KMS-11 (cell line): ENCODE data around the gene FANCL.
"Not testable (repeated sequence)": the region's sequence is repeated elsewhere in the genome, so short reads cannot be mapped to it uniquely, and the experiment has no call there.

ENCODE experiments used
- H2AFZ ChIP-seq: fragments of 200-600 bp; sonication (generic); 2 replicates; pipeline ENCODE4 v1.6.1; 2016; ENCODE audit warnings: antibody characterized with exemption, mixed run types, low read depth
- H3K27ac ChIP-seq: fragments of 200-600 bp; sonication (generic); 2 replicates; pipeline ENCODE4 v1.6.1; 2016; ENCODE audit warnings: mild to moderate bottlenecking, mixed run types
- H3K27me3 ChIP-seq: fragments of 200-600 bp; sonication (generic); 2 replicates; pipeline ENCODE4 v1.6.1; 2017; ENCODE audit warnings: mild to moderate bottlenecking, low read depth, mixed run types, moderate library complexity; ENCODE audit not compliant: insufficient read depth
- H3K36me3 ChIP-seq: fragments of 200-600 bp; sonication (generic); 2 replicates; pipeline ENCODE4 v1.6.1; 2017; ENCODE audit warnings: mild to moderate bottlenecking, mixed run types; ENCODE audit not compliant: insufficient read depth
- H3K4me1 ChIP-seq: fragments of 200-600 bp; sonication (generic); 2 replicates; pipeline ENCODE4 v1.6.1; 2016; ENCODE audit warnings: mild to moderate bottlenecking, low read depth, mixed run types; ENCODE audit not compliant: poor library complexity, severe bottlenecking
- H3K4me2 ChIP-seq: fragments of 200-600 bp; sonication (generic); 2 replicates; pipeline ENCODE4 v1.7.0; 2016; ENCODE audit warnings: mild to moderate bottlenecking, mixed run types
- H3K4me3 ChIP-seq: fragments of 200-600 bp; sonication (generic); IDR thresholded peaks from 2 replicates; pipeline ENCODE4 v1.6.1; 2017; ENCODE audit warnings: low read depth, low read length, mixed read lengths; ENCODE audit not compliant: insufficient read depth
- H3K79me2 ChIP-seq: fragments of 200-600 bp; sonication (generic); 2 replicates; pipeline ENCODE4 v1.6.1; 2016; ENCODE audit warnings: low read depth, mixed run types; ENCODE audit not compliant: insufficient read depth
- H3K9ac ChIP-seq: fragments of 200-600 bp; sonication (generic); 2 replicates; pipeline ENCODE4 v1.6.1; 2016; ENCODE audit warnings: mild to moderate bottlenecking, mixed run types
- H4K20me1 ChIP-seq: fragments of 200-600 bp; sonication (generic); 2 replicates; pipeline ENCODE4 v1.6.1; 2016; ENCODE audit warnings: mild to moderate bottlenecking, mixed run types; ENCODE audit not compliant: insufficient read depth
- TF ChIP-seq, protein P1 (sequence below): fragments of 200-600 bp; sonication (generic); conservative IDR thresholded peaks from 2 replicates; pipeline ENCODE4 v1.6.1; 2017; ENCODE audit warnings: low read depth, mild to moderate bottlenecking, antibody characterized with exemption, low read length, moderate library complexity, mixed read lengths

Gene FANCL

DNA sequence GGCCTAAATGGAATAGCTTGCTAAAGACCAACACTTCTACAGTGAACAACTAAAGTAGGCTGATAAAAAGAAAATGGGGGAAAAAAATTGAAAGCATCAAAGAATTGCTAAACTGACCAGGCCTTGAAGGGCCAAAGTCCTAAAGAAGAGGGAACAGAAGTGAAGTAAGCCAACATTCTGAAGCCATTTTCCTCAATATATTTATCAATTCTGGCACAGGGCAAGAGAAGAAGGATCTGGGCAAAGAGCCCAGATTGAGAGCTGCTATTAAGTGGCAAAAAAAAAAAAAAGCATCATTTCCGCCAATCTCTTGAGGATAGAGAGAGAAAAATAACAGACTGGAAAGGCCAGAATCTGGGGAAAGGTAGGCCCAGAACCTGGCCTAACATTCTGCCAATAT is 25.7 kb downstream of the FANCL start:
- Histone ChIP-seq H3K9ac (no peak overlapping the region), H3K4me3 (no peak overlapping the region), H3K27me3 (no peaks in the 10 kb centered on the region), H3K27ac (no peak overlapping the region), H3K4me2 (no peak overlapping the region), H2AFZ (no peak overlapping the region), H3K79me2 (no peaks in the 10 kb centered on the region), H4K20me1 (no peaks in the 10 kb centered on the region), H3K4me1 (no peaks in the 10 kb centered on the region), H3K36me3 (peaks cover 9% of the 10 kb centered on the region; the same call in 1 of the 2 replicates)
- TF ChIP-seq, protein P1, sequence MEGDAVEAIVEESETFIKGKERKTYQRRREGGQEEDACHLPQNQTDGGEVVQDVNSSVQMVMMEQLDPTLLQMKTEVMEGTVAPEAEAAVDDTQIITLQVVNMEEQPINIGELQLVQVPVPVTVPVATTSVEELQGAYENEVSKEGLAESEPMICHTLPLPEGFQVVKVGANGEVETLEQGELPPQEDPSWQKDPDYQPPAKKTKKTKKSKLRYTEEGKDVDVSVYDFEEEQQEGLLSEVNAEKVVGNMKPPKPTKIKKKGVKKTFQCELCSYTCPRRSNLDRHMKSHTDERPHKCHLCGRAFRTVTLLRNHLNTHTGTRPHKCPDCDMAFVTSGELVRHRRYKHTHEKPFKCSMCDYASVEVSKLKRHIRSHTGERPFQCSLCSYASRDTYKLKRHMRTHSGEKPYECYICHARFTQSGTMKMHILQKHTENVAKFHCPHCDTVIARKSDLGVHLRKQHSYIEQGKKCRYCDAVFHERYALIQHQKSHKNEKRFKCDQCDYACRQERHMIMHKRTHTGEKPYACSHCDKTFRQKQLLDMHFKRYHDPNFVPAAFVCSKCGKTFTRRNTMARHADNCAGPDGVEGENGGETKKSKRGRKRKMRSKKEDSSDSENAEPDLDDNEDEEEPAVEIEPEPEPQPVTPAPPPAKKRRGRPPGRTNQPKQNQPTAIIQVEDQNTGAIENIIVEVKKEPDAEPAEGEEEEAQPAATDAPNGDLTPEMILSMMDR: no peak

DNA sequence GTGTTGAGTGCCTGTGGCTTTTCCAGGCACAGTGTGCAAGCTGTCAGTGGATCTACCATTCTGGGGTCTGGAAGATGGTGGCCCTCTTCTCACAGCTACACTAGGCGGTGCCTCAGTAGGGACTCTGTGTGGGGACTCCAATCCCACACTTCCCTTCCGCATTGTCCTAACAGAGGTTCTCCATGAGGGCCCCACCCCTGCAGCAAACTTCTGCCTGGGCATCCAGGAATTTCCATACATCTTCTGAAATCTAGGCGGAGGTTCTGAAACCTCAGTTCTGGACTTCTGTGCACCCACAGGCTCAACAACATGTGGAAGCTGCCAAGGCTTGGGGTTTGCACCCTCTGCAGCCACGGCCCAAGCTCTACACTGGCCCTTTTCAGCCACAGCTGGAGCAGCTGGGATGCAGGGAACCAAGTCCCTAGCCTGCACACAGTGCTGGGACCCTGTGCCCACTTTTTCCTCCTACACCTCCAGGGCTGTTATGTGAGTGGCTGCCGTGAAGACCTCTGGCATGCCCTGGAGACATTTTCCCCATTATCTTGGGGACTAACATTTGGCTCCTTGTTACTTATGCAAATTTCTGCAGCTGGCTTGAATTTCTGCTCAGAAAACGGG is 30.1 kb downstream of the FANCL start:
- not testable (repeated sequence) for H3K27ac ChIP-seq, H3K4me1 ChIP-seq, H2AFZ ChIP-seq, H3K4me2 ChIP-seq, H4K20me1 ChIP-seq, H3K4me3 ChIP-seq, H3K36me3 ChIP-seq, H3K79me2 ChIP-seq, H3K27me3 ChIP-seq, H3K9ac ChIP-seq

DNA sequence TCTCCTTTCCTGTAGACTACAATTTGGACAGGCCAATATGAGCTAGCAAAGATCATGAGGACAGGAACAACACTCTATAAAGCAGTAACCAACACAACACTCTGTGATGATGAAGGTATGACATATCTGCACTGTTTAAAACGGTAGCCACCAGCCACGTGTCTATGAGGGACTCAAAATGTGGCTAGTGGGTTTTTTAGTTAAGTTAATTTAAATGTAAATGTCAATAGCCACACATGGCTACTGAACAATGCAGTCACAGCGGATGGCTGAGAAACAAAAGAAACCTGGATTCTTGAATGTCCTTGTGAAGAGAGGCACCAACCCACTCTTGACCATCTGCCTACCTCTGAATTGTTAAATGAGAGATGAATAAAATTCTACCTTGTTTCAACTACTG is 33.9 kb downstream of the FANCL start:
- no peak overlapping the region for H3K27ac ChIP-seq
- no peak overlapping the region for H3K9ac ChIP-seq
- no peaks in the 10 kb centered on the region for H3K79me2 ChIP-seq
- H4K20me1 ChIP-seq: no peaks in the 10 kb centered on the region
- no peaks in the 10 kb centered on the region for H3K4me1 ChIP-seq
- H3K4me3 ChIP-seq: no peak overlapping the region
- no peaks in the 10 kb centered on the region; the same call in 1 of the 2 replicates for H3K36me3 ChIP-seq
- no peaks in the 10 kb centered on the region for H3K27me3 ChIP-seq
- no peak overlapping the region for H2AFZ ChIP-seq
- no peak overlapping the region for H3K4me2 ChIP-seq
- TF ChIP-seq, protein P1: no peak

DNA sequence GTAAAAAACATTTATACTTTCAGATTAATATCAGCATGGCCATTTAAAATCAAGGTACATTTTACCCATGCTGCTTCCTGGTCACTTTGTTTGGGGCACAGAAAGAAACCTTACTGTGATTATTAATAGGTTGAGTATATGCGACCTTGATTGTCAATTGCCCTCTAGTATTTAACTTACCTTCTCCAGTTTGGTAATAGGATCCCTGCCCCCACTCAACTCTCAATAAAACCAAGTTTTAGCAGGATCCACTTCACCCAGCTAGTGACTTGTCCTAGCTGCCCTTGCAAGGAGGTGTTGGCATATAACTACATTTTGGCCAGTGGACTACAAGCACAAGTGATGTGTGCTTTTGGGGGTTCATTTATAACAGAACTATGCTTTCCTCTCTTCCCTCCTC is 34.3 kb downstream of the FANCL start:
- Histone ChIP-seq H3K27ac (no peak overlapping the region), H2AFZ (no peak overlapping the region), H4K20me1 (no peaks in the 10 kb centered on the region), H3K36me3 (no peaks in the 10 kb centered on the region; the same call in 1 of the 2 replicates), H3K9ac (no peak overlapping the region), H3K4me1 (no peaks in the 10 kb centered on the region), H3K4me3 (no peak overlapping the region), H3K79me2 (no peaks in the 10 kb centered on the region), H3K27me3 (no peaks in the 10 kb centered on the region), H3K4me2 (no peak overlapping the region)
- TF ChIP-seq, protein P1: no peak

DNA sequence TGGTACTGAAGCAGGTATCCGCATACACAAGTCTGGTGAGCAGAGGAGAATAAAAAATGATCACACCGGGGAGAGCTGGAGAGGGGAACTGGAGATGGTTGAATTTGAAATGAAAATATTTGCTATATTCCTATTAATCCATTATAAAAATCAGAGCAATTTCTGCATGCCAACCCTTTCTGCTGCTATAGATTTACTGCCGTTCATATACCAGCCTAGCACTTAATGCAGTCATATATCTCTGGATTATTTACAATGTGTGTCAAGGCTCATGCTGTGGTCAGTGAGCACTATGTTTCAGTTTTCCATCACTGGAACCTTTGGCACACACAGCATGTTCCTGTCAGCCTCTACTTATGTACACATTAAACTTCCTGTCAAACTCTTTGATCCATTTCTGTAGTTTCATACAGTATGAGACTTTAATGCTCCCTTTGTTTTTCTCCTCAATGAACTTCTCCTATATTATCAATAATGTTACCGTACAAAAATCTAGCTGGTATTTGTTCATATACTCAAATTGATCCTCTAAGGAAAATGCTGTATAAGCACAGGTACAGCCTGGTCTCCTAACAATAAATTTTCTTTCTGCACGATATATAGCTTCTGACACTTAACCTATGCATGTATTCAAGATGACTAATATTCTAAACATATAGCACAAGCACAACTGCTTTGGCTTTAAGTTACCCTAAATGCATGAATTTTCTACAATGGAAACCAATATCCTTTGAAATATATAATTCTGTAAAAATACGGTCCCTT is 36.7 kb downstream of the FANCL start:
- H3K36me3 ChIP-seq: 0 out of 2 replicates have a peak, but pooled peaks cover 2% of the 10 kb centered on the region
- no peaks in the 10 kb centered on the region for H3K79me2 ChIP-seq
- H2AFZ ChIP-seq: no peak overlapping the region
- H3K4me3 ChIP-seq: no peak overlapping the region
- no peaks in the 10 kb centered on the region for H3K27me3 ChIP-seq
- H3K4me1 ChIP-seq: no peaks in the 10 kb centered on the region
- H3K9ac ChIP-seq: no peak overlapping the region
- TF ChIP-seq, protein P1: no peak
- no peak overlapping the region for H3K4me2 ChIP-seq
- no peaks in the 10 kb centered on the region for H4K20me1 ChIP-seq
- H3K27ac ChIP-seq: no peak overlapping the region
